GM12878 (cell line): Measurements from ENCODE around the gene SEMA3G. TPM values are rescaled to one million over a fixed set of nuclear protein-coding genes. Genes with fewer than 3 reads are reported as not detected.

Source experiments
- ATAC-seq: fragments of 200-7000 bp; cut with Tn5 transposase; 3 replicates; pipeline ENCODE4 v1.9.1; 2020; ENCODE audit warnings: mild to moderate bottlenecking, moderate library complexity
- BruUV-seq: library from RNA; stranded (reverse); fragments of 400-500 nt; replicated peaks from 2 replicates; lab custom pipeline; 2021; lab: Mats Ljungman, UMichigan
- CTCF ChIA-PET: fragments of 300-600 bp; sonication (Branson Sonifier 250); formaldehyde crosslinking; extraction: SDS; loops from one replicate; lab custom pipeline; 2021; ENCODE audit warnings: inconsistent platforms; lab: Yijun Ruan, JAX
- POLR2A ChIA-PET: fragments of 350-600 bp; formaldehyde crosslinking; extraction: SDS; loops from one replicate; lab custom pipeline; 2021; ENCODE audit warnings: inconsistent platforms; lab: Charles Lee
- RAD21 ChIA-PET: fragments of 300-600 bp; sonication (Branson Sonifier 250); formaldehyde crosslinking; loops from one replicate; lab custom pipeline; 2023; ENCODE audit warnings: antibody characterized with exemption; ENCODE audit not compliant: unreplicated experiment; lab: Charles Lee
- SMC1A ChIA-PET: fragments of 300-600 bp; sonication (Branson Sonifier 250); formaldehyde crosslinking; loops from one replicate; lab custom pipeline; 2023; ENCODE audit not compliant: unreplicated experiment, uncharacterized antibody; lab: Charles Lee
- DNase-seq: peaks from one replicate; pipeline ENCODE4 v3.0.0-alpha.2; 2011; ENCODE audit warnings: low read depth, low spot score
- FAIRE-seq: peaks from 3 replicates; lab custom pipeline; 2011; peaks lifted over from hg19 to GRCh38; lab: Jason Lieb, UNC
- H2AFZ ChIP-seq: 2 replicates; pipeline ENCODE4 v1.6.0; 2011; ENCODE audit warnings: low read depth, low read length, control low read depth; ENCODE audit not compliant: control insufficient read depth
- H3K27ac ChIP-seq: 2 replicates; pipeline ENCODE4 v1.5.1; 2011; ENCODE audit warnings: control low read depth; ENCODE audit not compliant: control insufficient read depth, insufficient read depth
- H3K27me3 ChIP-seq, 2 experiments: replicated peaks in 1 of 2; 2 replicates each; pipeline versions ENCODE4 v1.6.0 to v1.6.1; 2011; ENCODE audit warnings: low read length in 1 of 2; ENCODE audit not compliant: control insufficient read depth in 2 of 2, insufficient read depth in 2 of 2
- H3K36me3 ChIP-seq, 2 experiments: 2 replicates each; pipeline ENCODE4 v1.5.1; 2011; ENCODE audit warnings: low read length in 1 of 2; ENCODE audit not compliant: control insufficient read depth in 2 of 2, insufficient read depth in 2 of 2
- H3K4me1 ChIP-seq: 2 replicates; pipeline ENCODE4 v1.6.1; 2011; ENCODE audit warnings: mild to moderate bottlenecking, low read length, moderate library complexity, mixed read lengths; ENCODE audit not compliant: control insufficient read depth, insufficient read depth
- H3K4me2 ChIP-seq: 2 replicates; pipeline ENCODE4 v1.6.0; 2011; ENCODE audit warnings: control low read depth; ENCODE audit not compliant: control insufficient read depth, insufficient read depth
- H3K4me3 ChIP-seq: fragments of 200-600 bp; sonication (generic); 2 replicates; pipeline ENCODE4 v1.5.1; 2016
- H3K79me2 ChIP-seq: 2 replicates; pipeline ENCODE4 v1.6.0; 2011; ENCODE audit warnings: low read length; ENCODE audit not compliant: control insufficient read depth, insufficient read depth
- H3K9ac ChIP-seq: 2 replicates; pipeline ENCODE4 v1.8.0; 2011; ENCODE audit warnings: low read length, control low read depth, mixed read lengths; ENCODE audit not compliant: control insufficient read depth, insufficient read depth
- H3K9me3 ChIP-seq: replicated peaks from 3 replicates; pipeline ENCODE4 v1.5.1; 2011; ENCODE audit warnings: mild to moderate bottlenecking, low read length; ENCODE audit not compliant: control insufficient read depth, insufficient read depth
- H4K20me1 ChIP-seq: 2 replicates; pipeline ENCODE4 v1.6.0; 2011; ENCODE audit not compliant: control insufficient read depth, insufficient read depth
- CBX3 ChIP-seq: fragments of 200-600 bp; sonication (generic); IDR thresholded peaks from 2 replicates; pipeline ENCODE4 v1.6.1; 2016; ENCODE audit warnings: low read depth, borderline replicate concordance
- RAD51 ChIP-seq: fragments of 450-650 bp; IDR thresholded peaks from 2 replicates; pipeline ENCODE4 v1.6.1; 2016; ENCODE audit warnings: moderate library complexity, mild to moderate bottlenecking, inconsistent platforms
- ZBTB40 ChIP-seq: fragments of 450-650 bp; IDR thresholded peaks from 2 replicates; pipeline ENCODE4 v1.6.1; 2016; ENCODE audit warnings: mild to moderate bottlenecking, moderate library complexity, borderline replicate concordance
- WGBS: methylation state at CpG from one replicate; pipeline ENCODE4 v1.1.6; 2016; ENCODE audit warnings: low lambda C conversion rate; ENCODE audit not compliant: insufficient replicate concordance, insufficient coverage; ENCODE audit errors: missing lambda C conversion rate; 5-methylcytosine and 5-hydroxymethylcytosine counted together
- in situ Hi-C: fragments of 300-500 bp; cut with MboI; formaldehyde crosslinking; loops from 9 replicates; pipeline ENCODE4 v1.14.3; 2018; ENCODE audit warnings: mixed read lengths
- intact Hi-C: fragments of 100-400 bp; cut with micrococcal nuclease; formaldehyde crosslinking; loops from one replicate; pipeline ENCODE4 v1.14.2; 2022; ENCODE audit not compliant: unreplicated experiment
- polyA plus RNA-seq, 11 experiments: library from polyadenylated mRNA; depleted of rRNA in 4 of 11; unstranded in 6 of 11; stranded (reverse) in 5 of 11; fragments of >200 nt; fragmentation: Nextera tagmentation in 4 of 11; fragmentation: Illumina TruSeq in 1 of 11; extraction: Ambion mirVana in 4 of 11; extraction: Trizol in 1 of 11; gene quantifications; 1 replicate in 1 of 11; 2 replicates in 10 of 11; pipeline versions ENCODE4 v1.2.1 to v1.2.3, GENCODE V29; 2011 to 2016; ENCODE audit warnings: inconsistent platforms in 2 of 11, missing spikeins in 2 of 11, low read depth in 1 of 11
- total RNA-seq, 4 experiments: library from RNA; depleted of rRNA in 3 of 4; stranded (reverse); fragments of >200 nt in 3 of 4; fragmentation: Illumina TruSeq in 1 of 4; extraction: Trizol in 1 of 4; gene quantifications; 2 replicates each; pipeline versions ENCODE4 v1.2.1 to v1.2.3, GENCODE V29; 2013 to 2021

Gene SEMA3G
- total and polyA plus RNA-seq, 10 of the 15 experiments (the other 5 are each of a cell fraction or from before 2014, with no cell fraction given) = 0.03 to 0.04 TPM; not detected in 8

GRCh38 chr3:52433996-52434479 is 10.9 kb downstream of the SEMA3G start:
- in situ Hi-C loops = no loop called here
- no peak for FAIRE-seq

More at GRCh38 chr3:52433996-52434479, 10.9 kb downstream of the SEMA3G start:
- SMC1A ChIA-PET = interaction anchor here (0.7 to 1.2 kb wide), 2 partner anchors 12 to 14 kb away, joined by 3 read pairs; no protein-coding TSS in a partner anchor
- Histone ChIP-seq H3K27ac (no peak overlapping the region), H2AFZ (no peak overlapping the region), H3K79me2 (no peaks in the 10 kb centered on the region), H3K36me3 (no peaks in the 10 kb centered on the region), H4K20me1 (no peaks in the 10 kb centered on the region), H3K4me1 (no peaks in the 10 kb centered on the region), H3K4me3 (no peak overlapping the region), H3K27me3 (no peaks in the 10 kb centered on the region), H3K4me2 (no peak overlapping the region), H3K9me3 (no peaks in the 10 kb centered on the region), H3K9ac (no peak overlapping the region)
- ATAC-seq = no peak
- RAD21 ChIA-PET = no interaction called here
- no peak for DNase-seq
- TF ChIP-seq ZBTB40 (no peak), RAD51 (no peak), CBX3 (no peak)
- CTCF ChIA-PET = interaction anchor here (1.1 to 4.2 kb wide), 3 partner anchors 13 to 993 kb away, joined by 3 to 35 read pairs (median 5); partner anchors contain the start of gene SEMA3G
- POLR2A ChIA-PET = no interaction called here
- 35% methylated on average over 6 of the region's 6 CpGs for WGBS
- no TSS peak for BruUV-seq
- intact Hi-C loops = no loop called here
